KBM-7 (cell line): ENCODE results near the gene FBXL14.
"Not testable (repeated sequence)": the region's sequence is repeated elsewhere in the genome, so short reads cannot be mapped to it uniquely, and the experiment has no call there.

Experiments
- DNase-seq: peaks from one replicate; pipeline ENCODE4 v3.0.0-alpha.2; 2015
- in situ Hi-C: fragments of 300-500 bp; cut with MboI; formaldehyde crosslinking; loops from 2 replicates; pipeline ENCODE4 v1.14.3; 2020; ENCODE audit warnings: low sequenced_read_pairs, low pct_unique_long_range_greater_than_20kb, mixed read lengths

Gene FBXL14

DNA sequence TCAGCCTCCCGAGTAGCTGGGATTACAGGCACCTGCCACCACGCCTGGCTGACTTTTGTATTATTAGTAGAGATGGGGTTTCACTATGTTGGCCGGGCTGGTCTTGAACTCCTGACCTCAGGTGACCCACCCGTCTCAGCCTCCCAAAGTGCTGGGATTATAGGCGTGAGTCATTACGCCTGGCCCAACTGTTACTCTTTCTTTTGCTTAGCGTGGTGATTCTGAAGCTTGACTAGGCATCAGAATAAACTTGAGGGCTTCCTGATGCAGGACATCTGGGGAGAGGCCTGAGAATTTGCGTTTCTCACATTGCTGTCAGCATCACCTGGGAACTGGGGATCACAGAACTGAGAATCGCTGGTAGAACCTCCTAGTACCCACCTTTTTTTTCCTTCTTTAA lies 8.3 kb upstream of the FBXL14 start:
- DNase-seq, in situ Hi-C loops: not testable (repeated sequence)

DNA sequence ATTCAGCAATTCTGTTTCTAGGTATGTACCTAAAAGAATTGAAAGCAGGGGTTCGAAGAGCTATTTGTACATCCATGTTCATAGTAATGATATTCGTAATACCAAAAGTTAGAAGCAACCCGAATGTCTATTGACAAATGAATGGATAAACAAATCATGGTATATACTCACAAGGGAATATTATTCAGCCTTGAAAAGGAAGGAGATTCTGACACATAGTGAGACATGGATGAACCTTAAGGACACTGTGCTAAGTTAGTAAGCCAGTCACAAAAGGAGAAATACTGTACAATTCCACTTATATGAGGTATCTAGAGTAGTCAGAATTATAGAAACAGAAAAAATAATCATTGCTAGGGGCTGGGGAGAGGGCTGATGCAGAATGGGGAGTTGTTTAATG lies 4.4 kb upstream of the FBXL14 start:
- DNase-seq, result no peak
- in situ Hi-C loops, result loop anchor here (25.0 kb wide), 2 partner anchors 486 to 1036 kb away; no protein-coding TSS in a partner anchor

DNA sequence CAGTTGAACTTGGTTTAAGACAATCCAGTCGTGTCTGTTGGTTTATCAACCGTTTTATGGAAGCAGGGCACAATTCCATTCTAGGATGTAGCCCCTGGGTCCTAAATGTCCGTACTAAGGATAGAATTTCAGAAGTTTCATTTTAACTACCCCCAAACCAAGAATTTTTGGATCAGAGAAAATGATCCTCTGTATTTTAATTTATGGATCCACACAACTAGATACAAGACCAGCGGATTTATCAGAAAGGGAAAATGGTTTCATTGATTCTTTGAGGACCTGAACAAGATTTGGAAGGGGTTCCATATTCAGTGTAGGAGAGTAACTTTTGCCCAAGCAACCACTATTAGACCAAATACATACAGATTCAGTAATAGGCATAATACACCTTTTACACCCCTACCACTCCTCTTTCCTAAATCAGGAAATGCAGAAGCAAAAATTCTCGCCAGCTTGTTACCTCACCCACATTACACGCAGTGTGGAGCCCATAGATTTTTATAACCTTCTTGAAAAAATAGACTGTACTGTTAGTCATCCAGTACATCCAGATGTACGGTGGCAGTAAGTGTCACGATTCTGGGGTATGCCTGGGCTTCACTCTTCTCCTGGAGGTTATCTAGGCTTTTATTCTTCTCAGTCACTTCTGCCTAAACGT lies 1.4 kb upstream of the FBXL14 start:
- no peak for DNase-seq
- in situ Hi-C loops, result loop anchor here (25.0 kb wide), 2 partner anchors 484 to 1034 kb away; no protein-coding TSS in a partner anchor

DNA sequence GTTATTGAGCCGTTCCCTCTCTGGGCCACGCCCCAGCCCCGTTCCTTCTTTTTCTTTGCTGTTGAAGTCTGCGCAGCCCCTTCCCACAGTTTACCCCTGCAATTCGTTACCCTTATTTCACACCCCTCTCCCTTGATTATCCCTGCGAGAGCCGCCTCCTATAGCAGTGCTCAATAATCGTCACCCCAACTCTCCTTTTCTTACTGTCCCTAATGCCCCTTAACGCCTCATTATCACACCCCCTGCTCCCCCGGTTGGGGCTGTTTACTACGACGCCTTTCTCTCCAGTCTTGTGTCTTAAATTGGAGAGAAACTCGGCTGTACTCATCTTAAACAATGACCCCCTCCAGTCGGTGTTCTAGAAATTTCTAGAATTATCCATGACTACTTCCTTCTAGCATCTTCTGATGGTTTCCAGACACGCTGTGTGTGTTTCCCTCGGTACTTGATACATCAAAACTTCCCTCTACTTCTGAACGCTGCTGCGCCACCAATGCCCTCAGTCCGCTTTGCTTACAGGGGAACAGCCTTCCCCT lies 713 bp upstream of the FBXL14 start:
- DNase-seq, result no peak
- in situ Hi-C loops, result loop anchor here (25.0 kb wide), 2 partner anchors 483 to 1033 kb away; no protein-coding TSS in a partner anchor

DNA sequence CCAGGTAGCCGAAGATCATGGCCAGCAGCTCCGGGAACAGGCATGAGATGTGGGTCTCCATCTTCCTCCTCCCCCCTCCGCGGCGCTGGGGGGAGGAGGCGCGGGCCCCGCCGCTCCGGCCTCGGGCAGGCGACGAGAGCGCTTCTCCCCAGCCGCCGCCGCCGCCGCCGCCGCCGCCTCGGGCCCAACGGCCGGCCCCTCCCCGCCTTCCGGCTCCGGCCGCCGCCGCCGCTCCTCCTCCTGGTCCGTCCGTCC lies 448 bp downstream of the FBXL14 start:
- peak; percentile 35 for DNase-seq
- in situ Hi-C loops, result loop anchor here (25.0 kb wide), 2 partner anchors 482 to 1032 kb away; no protein-coding TSS in a partner anchor

DNA sequence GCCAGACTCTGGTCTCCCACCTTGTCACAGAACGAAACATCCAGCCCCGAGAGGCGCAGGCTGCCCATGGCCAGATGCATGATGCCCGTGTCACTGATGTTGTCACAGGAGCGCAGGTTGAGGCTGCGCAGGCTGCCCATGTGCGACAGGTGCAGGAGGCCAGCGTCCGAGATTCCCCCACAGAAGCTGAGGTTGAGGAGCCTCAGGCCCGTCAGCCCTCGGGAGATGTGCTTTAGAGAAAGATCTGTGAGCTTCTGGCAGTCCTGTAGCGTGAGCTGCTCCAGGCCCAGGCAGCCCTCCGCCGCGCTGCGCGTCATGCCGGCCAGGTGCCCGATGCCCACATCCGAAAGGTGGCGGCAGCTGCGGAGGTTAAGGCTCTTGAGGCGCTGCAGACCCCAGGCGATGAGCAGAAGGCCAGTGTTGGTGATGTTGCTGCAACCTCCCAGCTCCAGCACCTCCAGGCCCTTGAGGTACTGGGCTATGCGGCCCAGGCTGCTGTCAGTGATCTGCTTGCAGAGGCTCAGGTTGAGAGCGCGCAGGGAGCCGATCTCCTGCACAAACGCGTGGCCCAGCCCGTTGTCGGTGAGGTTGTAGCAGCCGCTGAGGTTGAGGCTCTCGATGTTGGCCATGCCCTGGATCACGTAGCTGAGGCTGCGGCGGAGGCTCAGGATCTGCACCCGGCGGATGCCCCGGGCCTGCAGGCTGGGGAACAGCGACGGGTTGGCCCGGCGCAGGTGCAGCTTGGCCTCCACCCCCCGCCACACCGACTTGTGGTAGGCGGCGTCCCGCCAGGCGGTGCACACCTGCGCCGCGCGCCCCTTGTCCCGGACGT lies 991 bp downstream of the FBXL14 start:
- in situ Hi-C loops, result loop anchor here (25.0 kb wide), 2 partner anchors 481 to 1031 kb away; no protein-coding TSS in a partner anchor
- DNase-seq, result peak; percentile 53

DNA sequence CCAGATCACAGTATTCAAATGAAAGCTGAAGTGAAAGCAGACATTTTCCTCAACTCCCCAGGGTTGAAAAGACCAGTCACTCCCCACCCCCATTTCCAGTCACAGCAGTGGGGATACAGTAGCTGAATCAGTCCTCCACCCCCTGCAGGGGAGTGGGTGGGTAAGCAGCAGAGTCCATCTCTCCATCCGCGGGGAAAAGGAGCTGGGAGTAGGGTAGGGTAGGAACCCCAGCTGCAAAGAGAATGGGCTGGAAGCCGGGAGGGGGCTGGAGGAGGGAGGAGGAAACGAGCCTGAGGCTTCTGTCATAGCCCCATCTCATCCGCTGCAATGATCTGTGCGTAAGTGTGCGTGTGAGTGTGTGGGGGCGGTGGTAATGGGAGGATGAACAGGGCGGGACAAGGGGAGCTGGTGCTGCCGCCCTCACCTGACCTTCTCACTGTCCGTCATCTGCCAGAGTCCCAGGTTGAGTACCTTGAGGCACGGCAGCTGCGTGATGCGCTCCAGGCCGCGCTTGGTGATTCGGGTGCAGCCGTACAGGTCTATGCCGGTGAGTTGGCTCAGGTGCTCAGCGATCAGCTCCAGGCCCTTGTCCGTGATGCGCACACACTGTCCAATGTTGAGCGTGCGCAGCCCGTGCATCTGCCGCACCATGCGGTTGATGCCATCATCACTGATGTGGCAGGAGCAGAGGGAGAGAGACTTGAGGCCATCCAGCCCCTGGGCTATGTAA lies 1.8 kb downstream of the FBXL14 start:
- DNase-seq, result peak; percentile 68
- in situ Hi-C loops, result loop anchor here (25.0 kb wide), 2 partner anchors 480 to 1030 kb away; no protein-coding TSS in a partner anchor

DNA sequence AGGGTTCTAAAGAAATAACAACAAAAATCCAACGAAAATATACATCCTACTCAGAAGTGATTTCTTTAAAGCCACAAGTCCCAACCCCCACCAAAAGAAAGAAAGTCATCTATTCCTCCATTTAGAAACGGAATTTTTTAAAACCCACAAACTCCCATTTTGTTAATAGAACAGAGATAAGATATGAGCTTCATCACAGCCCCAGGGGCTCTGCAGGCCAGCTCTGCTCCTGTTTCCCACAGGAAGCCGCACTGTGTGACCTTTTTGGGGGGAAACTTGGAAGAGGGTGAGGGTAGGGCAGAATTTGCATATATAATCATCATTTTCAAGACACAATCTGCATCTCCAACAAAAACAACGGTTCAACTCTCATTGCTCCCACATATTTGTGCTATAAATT lies 2.8 kb downstream of the FBXL14 start:
- DNase-seq, result no peak
- in situ Hi-C loops, result loop anchor here (25.0 kb wide), 2 partner anchors 479 to 1029 kb away; no protein-coding TSS in a partner anchor

DNA sequence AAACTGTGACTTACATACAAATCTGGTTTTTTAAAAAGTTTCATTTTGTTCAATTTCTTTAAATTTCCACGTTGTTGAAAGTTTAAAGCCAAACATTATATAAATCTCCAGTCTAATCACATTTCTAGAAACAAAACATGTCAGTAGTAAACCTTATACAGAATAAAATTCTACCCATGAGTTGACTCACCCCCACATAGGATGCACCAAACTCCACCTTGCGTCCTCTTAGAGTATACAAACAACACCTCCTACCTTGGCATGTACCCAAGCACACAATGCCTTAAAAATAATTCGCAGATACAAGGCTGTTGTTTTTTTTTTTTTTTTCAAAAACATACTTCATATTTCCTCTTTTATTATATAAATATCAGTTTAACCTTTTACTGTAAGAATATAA lies 3.3 kb downstream of the FBXL14 start:
- no peak for DNase-seq
- in situ Hi-C loops, result loop anchor here (25.0 kb wide), 2 partner anchors 479 to 1029 kb away; no protein-coding TSS in a partner anchor

DNA sequence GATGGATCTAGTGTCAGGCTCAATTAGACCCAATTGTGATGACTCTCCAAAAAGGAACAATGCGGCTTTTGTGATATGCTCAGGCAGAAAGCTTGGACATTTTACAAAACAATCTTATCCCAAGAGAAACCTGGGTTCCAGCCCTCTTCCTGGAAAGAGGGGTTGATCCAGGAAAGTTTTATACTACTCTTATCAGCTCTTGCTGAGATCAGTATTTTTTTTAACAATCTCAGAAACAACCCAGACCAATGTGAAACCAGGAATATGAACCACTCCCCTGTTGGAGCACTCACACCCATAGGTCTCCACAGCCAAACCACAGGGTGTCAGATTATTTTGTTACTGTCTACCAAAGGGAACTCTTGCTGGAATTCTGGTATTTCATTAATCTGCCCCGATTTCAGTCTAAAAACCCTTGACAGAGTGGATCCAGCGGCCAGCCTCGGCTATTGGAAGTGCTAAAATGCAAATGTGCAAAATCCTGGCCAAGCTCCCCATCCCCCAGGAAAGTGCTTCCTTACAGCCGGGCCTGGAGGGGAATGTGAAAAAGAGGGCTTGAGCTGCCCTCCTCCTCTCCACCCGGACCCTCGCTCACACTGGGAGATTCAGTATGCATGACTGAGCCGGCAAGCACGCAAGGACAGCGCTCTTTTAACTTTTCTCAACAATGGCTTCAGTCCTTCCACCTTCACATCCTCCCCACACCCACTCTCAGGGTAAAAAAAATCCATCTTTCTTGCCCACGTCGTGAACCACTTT lies 4.0 kb downstream of the FBXL14 start:
- DNase-seq, result no peak
- in situ Hi-C loops, result loop anchor here (25.0 kb wide), 2 partner anchors 478 to 1028 kb away; no protein-coding TSS in a partner anchor

DNA sequence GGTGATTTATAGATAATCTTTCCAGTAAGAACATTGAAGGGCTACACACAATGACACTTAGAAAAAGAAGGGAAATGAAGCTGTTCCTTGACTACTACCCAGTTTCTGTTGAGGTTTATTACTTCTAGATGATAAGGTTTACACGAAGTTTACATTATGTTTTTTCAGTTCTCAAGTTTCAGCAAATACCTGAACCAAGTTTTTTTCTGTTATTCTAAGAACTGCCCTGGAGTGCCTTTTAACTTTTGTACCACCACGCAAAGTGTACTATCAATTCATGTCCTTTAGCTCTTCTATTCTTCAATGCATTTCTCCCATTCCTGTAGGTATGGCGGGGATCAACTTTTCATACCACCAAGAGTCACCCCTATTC lies 5.8 kb downstream of the FBXL14 start:
- in situ Hi-C loops, result loop anchor here (25.0 kb wide), 2 partner anchors 476 to 1026 kb away; no protein-coding TSS in a partner anchor
- no peak for DNase-seq

DNA sequence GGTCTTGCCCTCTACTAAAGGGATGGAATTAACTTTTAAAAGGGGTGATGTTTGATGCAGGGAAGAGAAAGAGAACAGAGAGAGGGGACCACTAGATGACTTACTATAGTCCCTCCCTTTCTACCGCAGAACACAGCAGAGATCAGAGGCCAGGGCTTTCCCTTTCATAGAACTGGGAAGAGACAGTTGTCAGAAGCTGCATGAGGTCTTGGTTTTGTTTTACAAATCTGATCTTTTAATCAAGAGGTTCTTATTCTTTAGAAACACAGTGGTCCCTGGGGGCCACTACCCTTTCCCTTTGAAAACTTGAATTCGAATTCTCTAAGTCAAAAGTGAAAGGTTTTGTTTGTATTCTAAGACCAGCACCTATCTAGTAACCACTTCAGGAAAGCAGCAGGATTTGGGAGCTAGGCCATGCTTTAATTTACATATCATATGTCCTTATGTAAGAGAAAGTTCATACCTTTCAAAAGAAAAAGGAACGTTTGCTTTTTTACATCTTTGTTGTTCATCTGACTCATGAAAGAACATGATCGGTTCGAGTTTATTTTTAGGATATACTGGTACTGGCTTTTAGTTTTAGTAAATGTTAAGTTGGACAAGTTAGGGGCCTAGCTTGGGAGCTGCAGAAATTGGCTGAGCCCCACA lies 6.3 kb downstream of the FBXL14 start:
- in situ Hi-C loops, result loop anchor here (25.0 kb wide), 2 partner anchors 476 to 1026 kb away; no protein-coding TSS in a partner anchor
- DNase-seq, result no peak

DNA sequence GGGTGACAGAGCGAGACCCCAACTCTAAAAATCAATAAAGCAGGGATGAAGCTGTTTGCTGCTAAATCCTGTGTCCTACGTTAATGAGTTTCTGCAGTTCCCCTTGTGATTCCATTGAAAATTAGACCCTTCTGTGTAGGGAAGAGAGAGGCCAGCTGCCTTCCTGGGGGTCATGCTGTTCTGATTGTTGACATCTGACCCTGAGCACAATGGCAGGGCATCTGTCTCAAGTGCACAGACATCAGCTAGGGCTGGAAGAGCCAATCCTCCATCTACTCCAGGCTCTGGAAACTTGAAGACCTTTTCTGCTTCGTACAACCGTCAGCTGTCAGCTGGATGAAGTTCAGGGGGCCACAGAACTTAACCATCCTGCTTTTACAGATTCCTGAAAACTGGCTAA lies 10.1 kb downstream of the FBXL14 start:
- in situ Hi-C loops, result loop anchor here (25.0 kb wide), 2 partner anchors 472 to 1022 kb away; no protein-coding TSS in a partner anchor
- no peak for DNase-seq

DNA sequence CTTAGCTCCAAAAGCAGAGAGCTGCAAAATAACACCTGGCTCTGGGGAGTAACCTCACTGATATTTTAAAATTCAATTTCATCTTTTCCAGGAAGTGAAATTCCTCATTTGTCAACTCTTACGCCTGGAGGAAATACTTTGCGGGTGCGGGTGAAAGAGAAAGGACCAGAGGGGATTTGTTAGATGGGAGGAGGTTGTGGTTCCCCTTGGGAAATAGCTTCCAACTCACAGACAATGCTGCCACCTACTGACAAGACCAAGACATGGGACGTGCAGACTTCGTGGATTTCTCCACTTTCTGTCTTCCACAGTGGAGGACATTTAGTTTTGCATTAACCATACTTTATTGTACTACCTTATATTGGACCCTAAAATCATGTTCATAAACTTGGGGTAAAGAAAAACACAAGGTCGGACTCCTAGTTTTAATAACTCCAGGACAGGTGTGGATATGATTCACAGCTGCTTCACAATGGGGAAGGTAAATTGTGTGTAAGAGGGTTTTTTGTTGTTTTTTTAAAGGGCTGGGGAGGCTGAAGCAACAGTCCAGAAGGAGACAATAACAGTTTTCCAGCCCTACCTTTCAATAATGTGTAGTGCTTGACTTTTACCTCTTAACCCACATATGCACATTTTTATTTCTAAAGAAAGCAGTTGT lies 10.8 kb downstream of the FBXL14 start:
- in situ Hi-C loops, result loop anchor here (25.0 kb wide), 2 partner anchors 471 to 1021 kb away; no protein-coding TSS in a partner anchor
- peak; percentile 80 for DNase-seq

DNA sequence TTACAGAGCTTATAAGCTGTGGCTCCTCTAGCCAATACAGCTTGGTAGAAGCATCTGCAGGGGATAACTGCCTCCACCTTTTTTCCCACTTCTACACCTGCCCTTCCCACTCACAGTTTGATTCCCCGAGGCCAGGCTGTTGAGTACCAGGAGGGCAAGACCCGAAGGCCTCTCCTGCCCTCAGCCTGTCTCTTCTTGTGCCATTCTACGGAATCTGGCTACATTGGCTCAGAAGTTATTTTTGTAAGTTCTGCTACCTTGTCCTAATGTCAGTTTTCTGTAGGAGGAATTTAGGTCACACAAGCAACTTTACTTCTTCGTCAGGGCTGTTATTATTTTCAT lies 11.7 kb downstream of the FBXL14 start:
- in situ Hi-C loops, result loop anchor here (25.0 kb wide), 2 partner anchors 470 to 1020 kb away; no protein-coding TSS in a partner anchor
- DNase-seq, result no peak

DNA sequence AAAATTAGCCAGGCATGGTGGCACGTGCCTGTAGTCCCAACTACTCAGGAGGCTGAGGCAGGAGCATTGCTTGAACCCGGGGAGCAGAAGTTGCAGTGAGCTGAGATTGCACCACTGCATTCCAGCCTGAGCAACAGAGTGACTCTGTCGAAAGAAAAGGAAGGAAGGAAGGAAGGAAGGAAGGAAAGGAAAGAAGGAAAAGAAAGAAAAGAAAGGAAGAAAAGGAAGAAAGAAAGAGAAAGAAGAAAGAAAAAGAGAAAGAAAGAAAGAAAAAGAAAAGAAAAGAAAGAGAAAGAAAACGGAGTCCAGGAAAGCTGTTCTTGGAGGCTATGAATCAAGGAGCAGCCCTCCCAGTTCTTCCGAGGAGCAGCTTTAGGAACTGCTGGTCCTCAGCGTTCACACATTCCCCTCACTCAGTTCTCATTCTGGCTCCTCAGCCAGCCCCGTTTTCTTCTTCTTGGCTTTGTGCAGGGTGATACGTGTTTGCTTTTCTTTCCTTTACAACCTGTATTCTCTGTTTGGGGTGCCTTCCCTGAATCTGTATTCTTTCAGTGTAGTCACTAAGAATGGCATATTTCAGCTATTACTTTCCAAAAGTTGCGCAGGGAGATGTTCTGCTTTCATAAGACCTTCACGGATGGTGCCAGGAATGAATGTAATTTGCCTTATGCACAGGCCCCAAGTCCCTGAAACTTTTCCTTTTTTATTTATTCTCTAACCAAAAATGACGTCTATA lies 12.2 kb downstream of the FBXL14 start:
- DNase-seq, result no peak
- in situ Hi-C loops, result loop anchor here (25.0 kb wide), 2 partner anchors 470 to 1020 kb away; no protein-coding TSS in a partner anchor

DNA sequence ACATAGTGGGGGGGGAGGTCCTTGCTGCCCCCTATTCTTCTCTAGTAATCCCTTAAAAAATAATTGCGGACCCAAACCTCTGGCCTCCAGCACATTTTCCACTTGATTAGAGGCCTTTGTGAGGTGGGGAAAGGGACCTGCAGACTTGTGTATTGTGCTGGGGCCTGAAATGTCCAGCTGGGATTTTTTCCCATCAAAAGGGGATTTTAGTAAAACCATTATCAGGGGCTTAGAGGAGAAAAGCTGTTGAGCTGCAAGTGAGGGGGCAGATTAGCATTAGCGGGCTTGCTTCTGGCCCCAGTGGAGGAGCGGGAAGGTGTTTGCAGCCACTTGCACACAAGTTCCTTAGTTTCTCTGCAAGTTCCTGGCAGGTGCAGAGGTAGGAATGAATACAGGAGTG lies 13.9 kb downstream of the FBXL14 start:
- in situ Hi-C loops, result loop anchor here (25.0 kb wide), 2 partner anchors 468 to 1018 kb away; no protein-coding TSS in a partner anchor
- DNase-seq, result no peak
